GM21447 (cell line): ENCODE data around the gene TMEM229B.

Experiments
- ATAC-seq: cut with Tn5 transposase; IDR thresholded peaks from one replicate; pipeline ENCODE4 v1.9.1; 2021; ENCODE audit not compliant: unreplicated experiment

TMEM229B gene

DNA sequence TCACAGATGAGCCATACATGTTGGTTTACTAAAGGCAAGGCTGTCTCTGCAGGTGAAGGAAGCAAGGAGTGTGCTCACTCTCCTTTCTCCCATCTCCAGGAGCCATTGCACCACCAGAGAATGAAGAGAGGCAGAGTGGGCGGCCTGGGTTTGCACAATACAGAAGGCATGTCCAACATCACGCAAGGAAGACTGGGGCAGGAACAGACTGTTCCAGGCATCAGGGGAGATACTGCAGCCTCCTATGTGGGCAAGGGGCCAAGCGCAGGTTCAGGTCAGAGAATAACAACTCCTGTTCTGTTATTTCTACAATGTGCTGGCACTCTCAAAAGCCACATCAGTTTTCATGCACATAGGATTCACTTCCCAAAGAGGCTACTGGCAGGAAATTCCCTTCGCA lies 1.7 kb upstream of the TMEM229B start:
- ATAC-seq, result no peak

DNA sequence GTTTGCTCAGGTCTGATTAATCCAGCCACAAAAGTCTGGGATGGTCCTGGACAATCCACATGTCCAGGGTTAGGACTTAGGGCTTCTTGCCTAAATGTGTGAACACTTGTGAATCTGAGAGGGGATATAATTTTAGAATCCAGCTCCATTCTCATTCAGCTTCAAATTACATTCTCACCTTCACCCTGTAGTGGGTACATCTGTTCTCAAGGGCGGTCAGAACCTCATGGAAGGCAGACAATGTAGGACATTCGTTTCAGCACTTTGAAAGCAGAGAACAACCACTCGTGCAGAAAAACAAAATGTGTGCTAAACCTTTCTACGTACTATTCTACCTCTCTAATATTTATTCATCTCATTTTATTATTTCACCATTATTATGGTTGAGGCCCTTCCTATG lies 1.2 kb downstream of the TMEM229B start:
- no peak for ATAC-seq

DNA sequence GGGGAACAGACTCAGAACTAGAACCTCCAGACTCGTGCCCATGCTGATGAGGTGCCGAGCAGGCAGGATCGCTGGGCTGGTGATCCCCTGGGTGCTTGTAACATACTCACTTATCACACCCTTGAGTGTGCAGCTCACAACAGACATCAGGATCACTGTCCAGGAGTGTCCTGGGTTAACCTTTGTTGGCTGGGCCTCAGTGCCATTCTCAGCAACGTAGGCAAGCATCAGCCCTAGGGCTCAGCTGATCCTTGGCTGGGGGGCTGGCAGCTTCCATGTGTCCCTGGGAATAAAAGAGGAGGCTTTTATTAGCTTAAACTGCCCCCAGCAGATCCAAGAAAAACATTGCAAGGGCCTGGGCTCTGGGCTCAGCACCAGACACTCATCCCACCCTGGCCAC lies 1.6 kb downstream of the TMEM229B start:
- no peak for ATAC-seq

DNA sequence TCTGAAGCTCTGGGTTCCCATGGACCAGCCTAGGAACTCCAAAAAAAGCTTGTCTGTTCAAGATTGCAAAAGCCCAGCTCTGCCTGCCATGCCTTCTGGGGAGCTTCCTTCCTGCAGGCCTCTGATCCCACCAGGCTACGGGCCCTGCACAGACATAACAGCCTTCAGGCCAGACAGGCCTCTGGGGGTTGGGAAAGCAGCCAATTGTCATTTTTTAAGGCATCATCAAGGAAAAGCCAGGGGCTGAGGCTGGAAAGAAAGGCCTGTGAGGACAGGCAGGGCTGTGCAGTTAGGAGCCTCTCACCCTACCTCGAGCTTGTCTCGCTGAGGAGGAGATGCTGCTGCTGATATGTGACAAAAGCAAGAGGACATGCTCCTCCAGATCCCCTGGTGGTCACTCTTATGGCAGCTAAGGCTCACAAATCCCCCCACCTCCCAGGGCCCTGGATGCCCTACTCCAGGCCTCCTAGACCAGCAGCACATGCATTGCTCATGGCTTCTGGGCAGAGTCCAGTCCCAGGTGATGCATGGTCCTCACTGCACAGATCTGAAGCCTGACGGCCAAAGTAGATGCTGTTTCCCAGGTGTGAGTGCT lies 2.9 kb downstream of the TMEM229B start:
- ATAC-seq, result no peak

DNA sequence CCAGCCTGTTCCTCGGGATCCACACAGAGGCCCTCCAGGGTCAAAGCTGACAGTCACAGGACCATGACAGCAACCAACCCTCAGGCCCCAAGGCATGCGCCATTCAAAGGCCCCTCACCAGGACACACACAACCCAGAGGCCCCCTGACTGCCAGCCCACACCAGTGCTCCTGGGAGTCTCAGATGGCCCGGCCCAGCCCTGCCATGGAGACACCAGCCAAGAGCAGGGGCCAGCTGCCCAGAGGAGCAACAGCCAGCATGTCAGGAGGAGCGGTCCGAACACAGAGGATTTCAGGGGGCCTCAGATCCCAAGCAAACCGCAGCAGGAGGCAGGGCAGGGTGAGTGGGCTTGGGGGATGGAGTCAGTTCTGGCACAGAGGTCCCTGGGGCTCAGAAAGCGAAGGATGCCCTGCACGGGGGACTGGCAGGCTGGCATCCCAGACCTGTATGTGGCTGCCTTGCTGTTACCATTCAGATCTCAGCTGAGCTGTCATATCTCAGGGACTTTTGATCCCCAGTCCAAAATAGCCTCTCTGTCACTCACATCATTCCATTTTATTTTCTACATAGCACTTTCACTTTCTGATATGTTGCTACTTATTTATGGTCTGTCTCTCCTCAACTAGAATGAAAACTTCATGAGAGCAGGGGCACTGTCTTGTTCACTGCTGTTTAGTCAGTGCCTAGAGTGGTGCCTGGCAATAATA lies 4.8 kb downstream of the TMEM229B start:
- no peak for ATAC-seq

DNA sequence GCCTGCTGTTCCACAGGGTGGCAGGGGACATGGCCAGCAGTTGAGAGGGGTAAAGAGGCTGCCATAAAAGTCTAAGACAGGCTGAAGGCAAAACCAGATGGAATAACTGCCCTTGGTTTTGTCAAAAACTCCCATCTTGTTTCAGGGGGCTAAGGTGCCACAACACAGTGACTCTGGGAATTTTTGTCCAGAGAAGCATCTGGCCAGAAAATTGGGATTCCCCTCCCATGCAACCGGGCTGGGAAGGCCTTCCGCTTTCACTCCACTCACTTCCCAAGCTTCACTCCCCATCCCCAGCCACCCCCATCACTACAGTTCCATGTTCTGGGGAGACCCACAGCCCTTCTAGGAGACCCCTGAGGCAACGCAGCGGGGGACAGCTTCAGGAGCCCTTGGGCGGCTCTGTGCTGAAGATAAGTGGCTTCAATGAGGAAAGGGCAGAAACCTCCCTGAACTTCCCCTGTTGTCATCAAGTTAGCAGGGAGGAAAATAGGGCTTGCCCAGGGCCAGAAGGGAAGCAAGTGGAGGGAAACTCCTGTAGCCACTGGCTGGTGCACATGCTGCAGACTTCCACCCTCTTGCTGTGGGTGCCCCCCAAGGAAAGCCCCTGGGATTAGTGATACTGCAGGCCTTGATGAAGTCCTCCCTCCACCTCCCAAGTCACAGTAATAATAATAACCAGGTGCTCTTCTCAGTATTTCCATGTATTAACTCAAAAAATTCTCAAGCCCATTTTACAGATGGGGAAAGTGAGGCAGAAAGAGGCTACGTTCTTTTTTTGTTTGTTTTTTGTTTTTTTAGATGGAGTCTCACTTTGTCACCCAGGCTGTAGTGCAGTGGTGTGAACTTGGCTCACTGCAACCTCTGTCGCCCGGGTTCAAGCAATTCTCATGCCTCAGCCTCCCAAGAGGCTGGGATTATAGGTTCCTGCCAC lies 6.0 kb downstream of the TMEM229B start:
- no peak for ATAC-seq

DNA sequence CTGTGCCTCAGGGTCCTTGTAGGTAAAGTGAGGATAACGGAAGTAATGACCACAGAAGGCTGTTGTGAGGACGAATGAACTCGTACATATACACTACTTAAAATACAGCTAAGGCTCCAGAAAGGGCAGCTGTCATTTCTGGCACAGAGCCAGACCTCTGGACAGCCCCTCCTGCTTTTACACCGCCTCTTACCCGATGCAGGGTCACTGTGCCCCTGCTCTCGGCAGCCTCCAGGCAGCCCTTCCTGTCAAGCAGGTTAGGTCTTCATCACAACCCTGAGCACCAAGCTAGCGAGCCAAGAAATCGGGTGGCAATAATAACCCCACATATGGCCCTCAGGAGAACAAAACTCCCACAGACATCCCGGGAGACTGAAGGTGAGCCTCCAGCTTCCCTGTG lies 8.5 kb downstream of the TMEM229B start:
- no peak for ATAC-seq

DNA sequence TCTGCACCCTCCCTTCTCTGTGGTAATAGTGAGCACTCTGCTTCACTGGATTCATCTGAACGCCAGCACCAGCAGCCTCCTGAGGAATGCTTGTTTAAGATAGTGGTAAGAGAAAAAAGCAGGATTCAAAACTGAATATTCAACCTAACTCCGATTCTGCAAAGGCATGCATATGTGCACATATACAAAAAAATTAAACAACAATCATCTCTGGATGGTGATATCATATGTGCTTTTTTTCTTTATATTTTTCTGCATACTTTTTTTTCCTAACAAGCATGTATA lies 9.8 kb downstream of the TMEM229B start:
- ATAC-seq, result no peak

DNA sequence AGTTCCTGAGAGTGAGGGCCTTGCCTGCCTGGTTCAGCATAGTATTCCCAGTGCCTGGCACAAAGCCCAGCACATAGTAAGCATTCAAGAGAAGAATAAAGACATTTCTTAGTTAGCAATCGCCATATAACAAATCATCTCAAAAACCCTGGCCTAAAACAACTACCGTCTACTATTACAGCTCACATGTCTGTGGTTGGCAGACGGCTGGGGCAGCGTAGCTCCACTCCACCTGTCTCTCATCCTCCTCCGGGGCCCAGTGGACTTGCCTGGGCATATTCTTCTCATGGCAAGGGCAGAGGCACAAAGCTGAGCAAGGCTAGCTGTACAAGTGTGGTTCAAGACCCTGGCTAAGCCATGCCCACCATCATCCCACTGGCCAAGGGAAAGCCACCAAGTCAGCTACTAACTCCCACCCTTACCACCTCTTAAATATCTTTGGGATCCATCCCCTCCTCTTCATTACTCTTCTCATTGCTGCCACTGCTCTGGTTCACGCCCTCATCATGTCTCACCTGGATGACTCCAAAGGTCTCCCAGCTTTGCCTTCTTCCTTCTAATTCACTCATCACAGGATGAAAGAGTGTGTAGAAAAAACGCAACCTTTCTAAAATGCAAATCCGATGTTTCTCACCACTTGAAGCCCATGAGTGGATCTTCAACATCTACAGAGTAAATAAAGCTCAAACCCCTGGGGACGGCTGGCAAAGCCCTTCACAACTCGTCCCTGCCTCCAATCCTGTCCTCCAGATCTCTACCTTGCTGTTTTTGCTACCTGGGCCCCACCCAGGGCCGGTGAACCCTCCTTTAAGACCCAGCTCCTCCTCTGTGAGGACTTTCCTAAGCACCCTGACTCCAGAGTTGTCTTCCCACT lies 10.4 kb downstream of the TMEM229B start:
- ATAC-seq, result no peak

DNA sequence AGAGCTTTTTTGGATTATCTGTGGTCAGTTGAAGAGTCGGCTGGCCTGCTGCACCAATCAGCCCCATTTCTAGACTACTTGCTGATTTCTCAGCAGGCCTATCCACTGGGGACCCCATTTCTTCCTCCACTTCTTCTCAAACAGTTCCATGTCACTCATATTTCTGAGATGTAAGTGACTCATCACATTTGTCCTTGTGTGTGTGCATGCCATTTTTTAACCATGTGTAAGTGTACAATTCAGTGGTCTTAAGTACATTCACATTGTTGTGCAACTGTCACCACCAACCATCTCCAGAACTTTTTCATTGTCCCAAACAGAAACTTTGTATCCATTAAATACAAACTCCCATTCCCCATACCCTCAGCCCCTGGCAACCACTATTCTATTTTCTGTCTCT lies 14.2 kb downstream of the TMEM229B start:
- no peak for ATAC-seq

DNA sequence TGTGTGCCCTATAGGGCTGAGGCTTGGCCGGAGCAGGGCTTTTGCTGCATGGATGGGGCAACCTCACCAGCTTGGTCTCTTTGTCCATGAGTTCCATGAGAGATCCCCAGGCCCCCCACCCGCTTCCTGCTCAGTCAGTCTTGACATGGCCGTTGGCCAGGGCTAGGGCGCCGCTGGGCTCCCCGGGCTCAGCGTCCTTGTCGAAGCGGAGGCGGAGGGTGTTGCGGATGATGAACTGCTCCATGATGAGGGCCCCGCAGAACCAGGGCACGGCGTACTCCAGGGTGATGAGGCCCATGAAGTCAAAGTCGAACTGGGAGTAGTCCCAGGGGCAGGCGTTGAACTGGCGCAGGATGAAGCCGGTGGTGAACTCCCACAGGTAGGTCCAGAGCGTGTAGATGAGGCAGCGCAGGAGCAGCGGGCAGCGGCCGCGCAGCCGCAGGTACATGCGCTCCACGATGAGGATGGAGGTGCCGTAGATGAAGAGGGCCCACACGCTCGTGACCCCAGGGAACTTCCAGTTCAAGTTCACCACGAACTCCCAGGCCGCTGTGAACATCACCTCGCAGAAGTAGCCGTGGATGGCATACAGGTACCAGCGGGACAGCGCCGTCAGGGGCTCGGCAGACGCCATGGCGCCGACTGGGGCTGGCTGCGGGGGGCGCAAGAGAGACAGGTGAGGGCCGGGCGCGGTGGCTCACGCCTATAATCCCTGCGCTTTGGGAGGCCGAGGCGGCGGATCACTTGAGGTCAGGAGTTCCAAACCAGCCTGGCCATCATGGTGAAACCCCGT lies 15.0 kb downstream of the TMEM229B start:
- ATAC-seq, result no peak

DNA sequence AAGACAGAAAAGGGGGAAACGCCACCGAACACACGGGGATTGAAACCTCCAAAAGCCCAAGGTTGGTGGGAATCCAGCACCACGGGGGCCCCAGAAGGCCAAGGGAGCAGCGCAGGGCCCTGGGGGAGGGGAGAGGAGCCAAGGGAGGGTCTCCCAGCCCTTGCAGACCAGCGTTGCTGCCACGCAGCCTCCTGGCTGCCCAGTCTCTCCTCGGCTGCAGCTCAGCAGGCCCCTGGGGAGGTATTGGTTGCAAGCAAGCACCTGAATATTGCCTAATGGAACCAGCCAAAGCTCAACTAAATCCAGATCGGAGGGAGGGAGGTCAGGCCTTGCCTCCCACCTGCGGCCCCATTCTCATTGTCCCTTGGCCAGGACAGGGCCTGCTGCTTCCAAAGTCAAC lies 15.8 kb downstream of the TMEM229B start:
- ATAC-seq, result no peak

DNA sequence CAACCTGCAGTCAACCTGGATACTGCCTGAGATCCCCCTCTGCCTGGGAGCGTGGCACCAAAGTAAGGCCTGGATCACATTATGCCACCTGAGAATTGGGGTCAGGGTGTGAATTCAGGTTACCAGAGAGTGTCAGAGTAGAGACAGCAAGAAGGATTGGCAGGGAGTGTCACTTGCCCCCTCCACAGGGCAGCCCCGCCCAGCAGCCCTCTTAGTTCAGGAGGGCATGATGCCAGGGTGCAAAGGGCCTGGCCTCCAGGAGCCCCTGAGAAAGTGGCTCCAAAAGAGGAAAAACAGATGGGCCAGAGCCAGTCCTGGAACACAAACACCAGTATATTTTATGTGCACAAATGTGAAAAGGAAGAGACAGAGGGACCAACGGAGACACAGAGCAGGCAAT lies 18.6 kb downstream of the TMEM229B start:
- ATAC-seq, result no peak

DNA sequence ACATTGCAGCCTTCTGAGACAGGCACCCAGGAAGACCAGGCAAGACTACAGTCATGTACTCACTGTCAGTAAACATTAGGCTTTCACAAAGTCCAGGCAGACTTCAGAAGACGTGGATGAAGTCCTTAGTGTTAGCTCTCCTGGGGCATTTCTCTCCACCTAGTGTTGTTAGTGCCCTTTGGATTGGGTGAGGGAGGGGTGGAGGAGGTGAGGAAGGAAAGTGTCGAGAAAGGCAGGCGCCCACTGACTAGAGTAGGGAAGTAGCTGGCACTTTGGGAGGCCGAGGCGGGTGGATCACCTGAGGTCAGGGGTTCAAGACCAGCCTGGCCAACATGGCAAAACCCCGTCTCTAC lies 20.2 kb downstream of the TMEM229B start:
- no peak for ATAC-seq

DNA sequence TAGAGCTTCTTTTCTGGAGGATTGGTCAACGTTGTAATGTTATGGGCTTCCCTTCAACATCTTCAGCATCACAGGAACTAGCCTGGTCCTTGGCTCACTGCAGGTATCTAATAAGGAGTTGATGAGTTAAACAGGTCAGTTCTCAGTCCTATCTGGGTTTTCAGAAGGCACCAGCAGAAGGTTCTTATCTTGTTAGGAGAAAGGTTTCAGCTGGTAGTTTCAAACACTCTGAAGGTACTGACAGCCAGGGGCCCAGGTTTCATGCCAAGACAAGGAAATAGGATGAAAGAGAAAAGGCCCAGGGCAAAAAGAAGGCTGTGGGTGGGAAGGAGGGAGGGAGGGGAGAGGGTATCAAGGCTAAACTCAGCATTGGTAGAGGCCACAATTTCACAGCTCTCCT lies 21.4 kb downstream of the TMEM229B start:
- ATAC-seq, result no peak

DNA sequence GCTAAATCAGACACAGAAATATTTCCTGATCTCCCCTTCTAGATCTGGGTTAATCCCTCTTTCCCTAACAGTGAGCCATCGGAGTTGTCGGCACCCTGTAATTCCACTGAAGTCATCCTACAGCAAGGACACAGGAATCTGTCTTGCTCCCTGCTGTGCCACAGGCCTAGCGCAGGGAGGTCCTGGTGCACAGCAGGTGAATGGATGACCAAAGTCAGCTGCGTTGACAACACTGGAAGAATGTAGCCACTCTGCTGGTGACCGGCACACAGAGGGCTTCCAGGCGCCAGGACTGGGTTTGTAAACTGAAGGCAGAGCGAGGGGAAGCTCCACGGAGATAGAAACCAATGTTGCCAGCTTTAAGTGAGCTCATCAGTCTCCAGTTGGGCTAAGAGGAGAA lies 23.6 kb downstream of the TMEM229B start:
- ATAC-seq, result no peak

DNA sequence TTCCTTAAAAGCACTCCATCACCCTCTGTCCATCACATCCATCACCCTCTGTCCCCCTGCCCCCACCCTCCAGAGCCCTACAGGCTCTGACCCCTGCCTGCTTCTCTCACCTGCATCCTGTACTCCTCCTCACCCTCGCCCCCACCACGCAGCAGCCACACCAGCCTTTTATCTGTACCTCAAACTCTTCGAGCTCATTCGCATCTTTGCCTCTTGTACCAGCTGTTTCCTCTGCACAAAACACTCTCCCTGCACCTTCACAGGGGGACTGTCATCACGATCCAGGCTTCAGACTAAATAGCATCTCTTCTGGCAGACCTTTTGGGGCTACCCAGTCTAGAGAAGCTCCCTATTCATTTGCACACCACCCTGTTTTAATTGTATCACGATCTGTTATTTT lies 24.1 kb downstream of the TMEM229B start:
- no peak for ATAC-seq

DNA sequence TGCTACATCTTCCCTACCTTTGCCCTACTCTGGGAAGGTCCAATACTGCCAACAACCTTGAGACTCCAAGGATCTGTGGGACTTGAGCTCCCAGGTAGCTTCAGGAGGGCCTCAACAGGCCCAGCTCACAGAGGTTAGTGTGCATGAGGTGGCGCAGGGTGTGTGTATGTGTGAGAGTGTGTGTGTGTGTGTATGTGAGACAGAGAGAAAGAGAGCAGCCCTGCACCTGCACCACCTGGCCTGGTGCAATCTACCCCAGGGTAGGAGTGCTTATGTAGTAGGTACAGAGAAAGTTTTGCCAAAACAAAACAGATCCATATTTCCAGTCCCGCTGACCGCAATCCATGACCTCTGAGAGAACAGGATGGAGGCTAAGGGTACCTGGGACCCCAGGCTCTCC lies 24.6 kb downstream of the TMEM229B start:
- ATAC-seq, result no peak

DNA sequence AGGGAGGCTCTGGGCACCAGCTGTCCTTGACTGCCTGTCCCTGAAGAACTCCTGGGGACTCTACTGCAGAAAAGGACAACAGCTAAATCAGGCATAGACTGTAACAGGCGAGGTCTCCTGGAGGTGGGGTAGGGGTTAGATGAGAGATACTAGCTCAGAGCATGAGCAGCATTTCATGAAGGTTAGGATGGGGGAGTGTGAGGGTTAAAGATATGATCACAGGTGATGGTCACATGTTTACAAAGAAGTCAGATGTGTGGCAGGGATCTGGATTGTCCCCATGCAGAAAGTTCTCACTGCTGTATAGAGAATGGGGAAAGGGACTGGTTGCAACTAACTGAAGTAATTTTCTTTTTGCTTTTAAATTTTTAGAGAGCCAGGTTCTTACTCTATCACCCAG lies 26.5 kb downstream of the TMEM229B start:
- ATAC-seq, result no peak

DNA sequence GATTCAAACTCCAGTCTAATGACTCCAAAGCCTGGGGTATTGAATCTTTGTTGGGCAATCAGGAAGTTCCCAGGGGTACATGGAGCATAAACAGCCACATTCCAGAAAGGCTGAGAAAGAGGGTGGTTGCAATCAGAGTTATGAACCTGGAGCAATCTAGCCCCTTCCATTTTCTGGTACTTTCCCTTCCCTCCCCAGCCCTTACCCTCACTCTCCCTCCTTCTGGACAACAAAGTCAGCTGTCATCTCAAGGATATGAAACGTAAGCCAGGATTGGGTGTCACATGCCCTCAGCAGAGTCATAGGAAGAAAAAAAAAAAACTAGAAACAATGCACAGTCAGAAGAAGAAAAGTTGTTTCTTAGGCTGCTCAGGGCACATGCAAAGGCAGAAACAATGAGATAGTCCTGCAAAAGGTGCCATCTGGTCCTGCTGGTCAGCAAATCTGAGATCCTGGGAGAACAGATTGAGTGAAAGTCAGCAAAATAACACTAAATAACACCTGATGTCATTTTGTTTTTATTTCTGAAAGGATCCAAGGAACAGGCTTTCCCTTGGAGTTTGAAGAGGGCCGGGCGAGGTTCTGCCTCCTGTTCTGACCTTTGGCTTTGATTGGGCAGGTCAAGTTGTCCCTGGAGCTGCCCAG lies 27.1 kb downstream of the TMEM229B start:
- ATAC-seq, result no peak
